Vagina (tissue), 2 donors: ENCODE data around the gene MYZAP. TPM values are rescaled to one million over a fixed set of nuclear protein-coding genes. Genes with fewer than 3 reads are reported as not detected.
A peak's percentile ranks its signal among the peaks of the same experiment; 100 is the strongest.

Source experiments
- DNase-seq, 2 donors: peaks; one replicate each; pipeline ENCODE4 v3.0.0-alpha.2; 2017; ENCODE audit errors: extremely low spot score in 2 of 2
- H3K27ac ChIP-seq: fragments of 200-600 bp; sonication (generic); one replicate; pipeline ENCODE4 v1.5.1; 2019
- H3K27me3 ChIP-seq: fragments of 200-600 bp; sonication (generic); one replicate; pipeline ENCODE4 v1.5.1; 2019
- H3K36me3 ChIP-seq, 2 donors: fragments of 200-600 bp; sonication (generic); one replicate each; pipeline ENCODE4 v1.5.1; 2017 to 2019
- H3K4me1 ChIP-seq: fragments of 200-600 bp; sonication (generic); one replicate; pipeline ENCODE4 v1.5.1; 2019
- H3K4me3 ChIP-seq, 2 donors: fragments of 200-600 bp; sonication (generic); 1 replicate in 1 of 2; 2 replicates in 1 of 2; pipeline ENCODE4 v1.5.1; 2016 to 2019
- H3K9me3 ChIP-seq: fragments of 200-600 bp; sonication (generic); one replicate; pipeline ENCODE4 v1.5.1; 2019
- POLR2A ChIP-seq, 2 donors: fragments of 450-650 bp; IDR thresholded peaks; one replicate each; pipeline ENCODE4 v1.6.1; 2017; ENCODE audit warnings: antibody characterized with exemption in 2 of 2, mild to moderate bottlenecking in 2 of 2, moderate library complexity in 2 of 2
- POLR2AphosphoS5 ChIP-seq, 2 donors: sonication (generic); formaldehyde crosslinking; IDR thresholded peaks; one replicate each; pipeline ENCODE4 v1.9.0; 2017; ENCODE audit warnings: antibody characterized with exemption in 2 of 2, mild to moderate bottlenecking in 2 of 2, low read depth in 1 of 2; ENCODE audit not compliant: insufficient read depth in 1 of 2
- intact Hi-C: fragments of 100-400 bp; cut with DNase I; formaldehyde crosslinking; loops from one replicate; pipeline ENCODE4 v1.15.1; 2023
- total RNA-seq: library from RNA; depleted of rRNA; stranded (reverse); fragments of >200 nt; gene quantifications from one replicate; pipeline ENCODE4 v1.2.3, GENCODE V29; 2016
- TF ChIP-seq, protein P1 (sequence below), 3 experiments: fragments of 450-650 bp in 2 of 3; fragments of 200-600 bp in 1 of 3; sonication (generic) in 1 of 3; IDR thresholded peaks; one replicate each; pipeline ENCODE4 v1.5.1; 2017 to 2019; ENCODE audit warnings: antibody characterized with exemption in 3 of 3, mild to moderate bottlenecking in 2 of 3, moderate library complexity in 2 of 3

Gene MYZAP
- total RNA-seq, 1 donor from 2014 or later: 15.2 TPM

DNA sequence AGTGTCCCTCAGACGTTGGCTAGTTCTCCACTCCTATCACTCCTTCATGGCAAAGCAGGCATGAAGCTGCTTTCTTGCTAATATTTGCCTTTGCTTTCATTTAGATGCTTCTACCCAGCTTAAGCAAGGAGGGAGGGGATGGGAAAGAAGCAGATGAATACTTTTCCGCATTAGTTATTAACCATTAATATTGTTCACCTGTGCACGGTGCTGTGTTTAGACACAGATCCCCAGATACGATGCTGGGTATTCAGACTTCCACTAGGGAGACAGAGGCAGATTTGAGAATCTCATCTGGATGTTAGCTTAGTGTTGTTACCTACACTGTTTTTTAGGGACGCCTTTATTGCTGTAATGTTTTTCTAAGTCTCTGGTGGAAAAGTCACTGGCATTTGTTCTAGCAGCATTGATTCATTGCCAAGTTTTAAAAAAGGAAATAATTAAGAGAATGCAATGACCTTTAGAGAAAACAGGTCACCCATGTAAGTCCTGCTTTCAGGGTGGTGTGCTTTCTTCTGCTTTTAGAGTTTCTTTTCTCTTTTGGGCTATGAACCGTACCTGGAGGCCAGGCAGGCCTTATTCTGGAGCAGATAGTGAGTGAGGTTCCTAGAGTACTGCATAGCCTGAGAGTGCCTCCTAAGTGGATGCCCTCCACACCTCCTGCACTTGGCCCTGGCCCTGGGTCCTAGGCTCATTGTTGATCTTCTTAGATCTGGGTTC is 55.5 kb downstream of the MYZAP start:
- Histone ChIP-seq H3K27ac (no peak overlapping the region), H3K27me3 (no peaks in the 10 kb centered on the region), H3K4me1 (peaks cover 11% of the 10 kb centered on the region), H3K4me3 (no peak overlapping the region), H3K36me3 (no peaks in the 10 kb centered on the region), H3K9me3 (no peaks in the 10 kb centered on the region)
- TF ChIP-seq, protein P1, sequence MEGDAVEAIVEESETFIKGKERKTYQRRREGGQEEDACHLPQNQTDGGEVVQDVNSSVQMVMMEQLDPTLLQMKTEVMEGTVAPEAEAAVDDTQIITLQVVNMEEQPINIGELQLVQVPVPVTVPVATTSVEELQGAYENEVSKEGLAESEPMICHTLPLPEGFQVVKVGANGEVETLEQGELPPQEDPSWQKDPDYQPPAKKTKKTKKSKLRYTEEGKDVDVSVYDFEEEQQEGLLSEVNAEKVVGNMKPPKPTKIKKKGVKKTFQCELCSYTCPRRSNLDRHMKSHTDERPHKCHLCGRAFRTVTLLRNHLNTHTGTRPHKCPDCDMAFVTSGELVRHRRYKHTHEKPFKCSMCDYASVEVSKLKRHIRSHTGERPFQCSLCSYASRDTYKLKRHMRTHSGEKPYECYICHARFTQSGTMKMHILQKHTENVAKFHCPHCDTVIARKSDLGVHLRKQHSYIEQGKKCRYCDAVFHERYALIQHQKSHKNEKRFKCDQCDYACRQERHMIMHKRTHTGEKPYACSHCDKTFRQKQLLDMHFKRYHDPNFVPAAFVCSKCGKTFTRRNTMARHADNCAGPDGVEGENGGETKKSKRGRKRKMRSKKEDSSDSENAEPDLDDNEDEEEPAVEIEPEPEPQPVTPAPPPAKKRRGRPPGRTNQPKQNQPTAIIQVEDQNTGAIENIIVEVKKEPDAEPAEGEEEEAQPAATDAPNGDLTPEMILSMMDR (IDR thresholded peaks at IDR 0.05): no peak
- intact Hi-C loops: no loop called here
- no peak for DNase-seq

DNA sequence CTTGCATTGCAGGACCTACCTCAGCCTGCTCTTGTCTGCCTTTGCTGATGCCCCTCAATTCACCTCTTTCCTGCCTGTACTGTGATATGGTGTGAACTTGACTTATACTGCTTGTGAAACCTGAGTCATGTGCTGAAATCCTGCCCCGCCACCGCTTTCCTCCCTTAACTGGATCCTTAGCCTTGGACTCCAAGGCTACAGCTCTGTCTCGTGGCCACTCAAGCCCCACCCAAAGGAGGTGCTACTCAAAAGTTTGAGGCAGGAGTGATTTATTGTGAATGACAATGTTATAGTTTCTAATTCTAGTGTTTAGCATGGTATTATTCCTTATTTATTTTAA is 56.1 kb downstream of the MYZAP start:
- intact Hi-C loops: no loop called here
- H3K9me3 ChIP-seq: no peaks in the 10 kb centered on the region
- H3K27ac ChIP-seq: no peak overlapping the region
- DNase-seq: no peak
- H3K36me3 ChIP-seq: no peaks in the 10 kb centered on the region
- TF ChIP-seq POLR2A (IDR thresholded peaks at IDR 0.05) (no peak), POLR2AphosphoS5 (IDR thresholded peaks at IDR 0.05; ENCODE audit: insufficient read depth in 1 of 2, low read depth in 1 of 2) (no peak)
- TF ChIP-seq, protein P1 (IDR thresholded peaks at IDR 0.05): no peak
- H3K4me1 ChIP-seq: peaks cover 11% of the 10 kb centered on the region
- H3K27me3 ChIP-seq: no peaks in the 10 kb centered on the region
- no peak overlapping the region for H3K4me3 ChIP-seq

DNA sequence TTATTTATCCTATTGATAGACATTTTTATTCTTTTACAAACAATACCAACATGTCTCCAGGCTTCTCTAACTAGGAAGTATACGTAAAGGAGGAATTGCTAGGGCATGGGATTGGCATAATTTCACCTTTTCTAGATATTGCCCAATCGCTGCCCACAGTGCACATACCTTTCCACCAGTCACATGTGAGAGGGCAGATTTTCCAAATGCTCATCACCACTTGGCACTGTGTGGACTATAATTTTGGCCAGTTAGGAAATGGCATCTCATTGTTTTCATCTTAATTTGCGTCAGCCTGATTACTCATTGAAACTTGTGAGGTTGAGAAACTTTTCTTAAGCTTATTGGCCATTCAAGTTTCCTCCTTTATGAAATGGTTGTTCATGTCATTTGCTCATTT is 57.4 kb downstream of the MYZAP start:
- intact Hi-C loops: no loop called here
- Histone ChIP-seq H3K27ac (no peak overlapping the region), H3K9me3 (no peaks in the 10 kb centered on the region), H3K4me1 (peaks cover 11% of the 10 kb centered on the region), H3K4me3 (no peak overlapping the region), H3K36me3 (no peaks in the 10 kb centered on the region), H3K27me3 (no peaks in the 10 kb centered on the region)
- no peak for DNase-seq
- TF ChIP-seq, protein P1 (IDR thresholded peaks at IDR 0.05): no peak
- no peak for TF ChIP-seq POLR2A (IDR thresholded peaks at IDR 0.05)
- peak in 1 of 2 donors; percentile 19 for TF ChIP-seq POLR2AphosphoS5 (IDR thresholded peaks at IDR 0.05; ENCODE audit: insufficient read depth in 1 of 2, low read depth in 1 of 2)

DNA sequence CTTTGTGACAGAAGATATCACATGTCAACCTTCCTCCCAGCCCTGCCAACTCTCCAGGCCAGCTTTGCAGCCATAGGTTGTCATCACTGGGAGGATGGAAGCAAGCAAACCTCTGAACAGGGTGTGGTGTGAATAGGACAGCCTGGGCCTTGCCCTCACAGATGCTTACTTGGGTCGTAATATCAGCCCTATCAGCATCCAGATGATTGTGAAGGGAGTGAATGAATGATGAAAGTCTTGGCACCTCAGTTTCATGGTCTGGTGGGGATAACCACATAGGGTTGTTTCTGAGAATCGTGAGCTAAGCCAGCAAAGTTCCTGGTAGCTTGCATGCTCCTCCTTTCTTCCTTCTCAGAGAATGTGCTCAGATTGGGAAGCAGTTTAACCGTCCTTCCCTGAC is 59.7 kb downstream of the MYZAP start:
- Histone ChIP-seq H3K27me3 (no peaks in the 10 kb centered on the region), H3K4me1 (peaks cover 11% of the 10 kb centered on the region), H3K27ac (no peak overlapping the region), H3K4me3 (no peak overlapping the region), H3K36me3 (no peaks in the 10 kb centered on the region), H3K9me3 (no peaks in the 10 kb centered on the region)
- TF ChIP-seq, protein P1 (IDR thresholded peaks at IDR 0.05): no peak
- no peak for TF ChIP-seq POLR2AphosphoS5 (IDR thresholded peaks at IDR 0.05; ENCODE audit: insufficient read depth in 1 of 2, low read depth in 1 of 2)
- no peak for TF ChIP-seq POLR2A (IDR thresholded peaks at IDR 0.05)
- intact Hi-C loops: no loop called here
- DNase-seq: no peak

DNA sequence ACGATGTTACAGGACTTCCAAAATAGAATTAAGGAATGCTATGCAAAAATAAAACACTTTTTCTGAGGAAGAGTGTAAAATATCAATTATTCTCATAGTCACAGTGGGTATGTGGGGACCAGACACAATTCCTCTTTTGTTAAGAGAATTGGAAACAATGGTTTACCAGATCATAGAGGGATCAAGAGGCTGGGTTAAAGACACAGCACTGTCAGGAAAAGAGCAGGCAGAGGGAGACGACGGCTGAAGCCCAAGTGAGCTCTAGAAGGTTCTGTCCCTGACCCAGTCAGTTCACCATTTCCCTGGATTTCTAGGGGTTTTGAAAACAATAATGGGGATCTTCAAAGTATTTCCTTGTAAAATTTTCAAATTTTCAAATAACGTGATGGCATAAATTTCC is 60.8 kb downstream of the MYZAP start:
- H3K27ac ChIP-seq: no peak overlapping the region
- no peak for DNase-seq
- peaks cover 4% of the 10 kb centered on the region for H3K4me1 ChIP-seq
- no peak overlapping the region for H3K4me3 ChIP-seq
- H3K9me3 ChIP-seq: no peaks in the 10 kb centered on the region
- intact Hi-C loops: no loop called here
- no peak for TF ChIP-seq POLR2A (IDR thresholded peaks at IDR 0.05)
- no peak for TF ChIP-seq POLR2AphosphoS5 (IDR thresholded peaks at IDR 0.05; ENCODE audit: insufficient read depth in 1 of 2, low read depth in 1 of 2)
- TF ChIP-seq, protein P1 (IDR thresholded peaks at IDR 0.05): no peak
- no peaks in the 10 kb centered on the region for H3K36me3 ChIP-seq
- H3K27me3 ChIP-seq: no peaks in the 10 kb centered on the region
